ENCODE measurements around the gene MYOD1.

The MYOD1 gene

GRCh38 chr11:17751558-17751957 lies 32.2 kb downstream of the MYOD1 start:
- DNase-seq: no peak

- DNase-seq: no peak
Measured at GRCh38 chr11:17752144-17752543, 32.8 kb downstream of the MYOD1 start.

- DNase-seq: no peak
Measured at GRCh38 chr11:17753153-17753552, 33.8 kb downstream of the MYOD1 start.

GRCh38 chr11:17753641-17754040 lies 34.3 kb downstream of the MYOD1 start:
- no peak for DNase-seq

- no peak for DNase-seq
Measured at GRCh38 chr11:17755891-17756290, 36.5 kb downstream of the MYOD1 start.

- DNase-seq: no peak
Measured at GRCh38 chr11:17760102-17761029, 41.0 kb downstream of the MYOD1 start.

- DNase-seq: no peak
Measured at GRCh38 chr11:17762309-17762974, 43.1 kb downstream of the MYOD1 start.

GRCh38 chr11:17763244-17763643 lies 43.9 kb downstream of the MYOD1 start:
- DNase-seq: no peak

- DNase-seq: no peak
Measured at GRCh38 chr11:17763703-17764102, 44.3 kb downstream of the MYOD1 start.

GRCh38 chr11:17764446-17765218 lies 45.3 kb downstream of the MYOD1 start:
- no peak for DNase-seq

GRCh38 chr11:17765356-17766072 lies 46.1 kb downstream of the MYOD1 start:
- no peak for DNase-seq

GRCh38 chr11:17766073-17766359 lies 46.6 kb downstream of the MYOD1 start:
- DNase-seq: no peak

GRCh38 chr11:17766590-17766989 lies 47.2 kb downstream of the MYOD1 start:
- no peak for DNase-seq

- no peak for DNase-seq
Measured at GRCh38 chr11:17767301-17767885, 48.0 kb downstream of the MYOD1 start.

- DNase-seq: no peak
Measured at GRCh38 chr11:17767914-17768313, 48.5 kb downstream of the MYOD1 start.

- no peak for DNase-seq
Measured at GRCh38 chr11:17768547-17768946, 49.2 kb downstream of the MYOD1 start.

- DNase-seq: no peak
Measured at GRCh38 chr11:17769218-17769617, 49.8 kb downstream of the MYOD1 start.

- no peak for DNase-seq
Measured at GRCh38 chr11:17770048-17770652, 50.8 kb downstream of the MYOD1 start.

- DNase-seq: no peak
Measured at GRCh38 chr11:17770917-17771316, 51.5 kb downstream of the MYOD1 start.

- no peak for DNase-seq
Measured at GRCh38 chr11:17771415-17771814, 52.0 kb downstream of the MYOD1 start.

All from NCI-H2107 (cell line).